ENCODE measurements around the gene SIN3A.

- TF ChIP-seq, protein P1, sequence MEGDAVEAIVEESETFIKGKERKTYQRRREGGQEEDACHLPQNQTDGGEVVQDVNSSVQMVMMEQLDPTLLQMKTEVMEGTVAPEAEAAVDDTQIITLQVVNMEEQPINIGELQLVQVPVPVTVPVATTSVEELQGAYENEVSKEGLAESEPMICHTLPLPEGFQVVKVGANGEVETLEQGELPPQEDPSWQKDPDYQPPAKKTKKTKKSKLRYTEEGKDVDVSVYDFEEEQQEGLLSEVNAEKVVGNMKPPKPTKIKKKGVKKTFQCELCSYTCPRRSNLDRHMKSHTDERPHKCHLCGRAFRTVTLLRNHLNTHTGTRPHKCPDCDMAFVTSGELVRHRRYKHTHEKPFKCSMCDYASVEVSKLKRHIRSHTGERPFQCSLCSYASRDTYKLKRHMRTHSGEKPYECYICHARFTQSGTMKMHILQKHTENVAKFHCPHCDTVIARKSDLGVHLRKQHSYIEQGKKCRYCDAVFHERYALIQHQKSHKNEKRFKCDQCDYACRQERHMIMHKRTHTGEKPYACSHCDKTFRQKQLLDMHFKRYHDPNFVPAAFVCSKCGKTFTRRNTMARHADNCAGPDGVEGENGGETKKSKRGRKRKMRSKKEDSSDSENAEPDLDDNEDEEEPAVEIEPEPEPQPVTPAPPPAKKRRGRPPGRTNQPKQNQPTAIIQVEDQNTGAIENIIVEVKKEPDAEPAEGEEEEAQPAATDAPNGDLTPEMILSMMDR (conservative IDR thresholded peaks at IDR 0.05 in 1 of 2, IDR thresholded peaks at IDR 0.05 in 1 of 2; ENCODE audit: low read depth in 1 of 2, low read length in 2 of 2) = no peak
- TF ChIP-seq EZH2 (IDR thresholded peaks at IDR 0.05; ENCODE audit: low read length, missing control alignments) = no peak
These were observed 30.8 kb downstream of the SIN3A start for GRCh38 chr15:75420698-75421097.
